Peyer's patch (tissue), 4 donors: ENCODE measurements around the gene FAM184B. TPM values are rescaled to one million over a fixed set of nuclear protein-coding genes. Genes with fewer than 3 reads are reported as not detected.

Experiments used
- DNase-seq, 3 donors: peaks; one replicate each; pipeline ENCODE4 v3.0.0-alpha.2; 2017 to 2019
- H3K27ac ChIP-seq, 4 donors: fragments of 200-600 bp; sonication (generic); one replicate each; pipeline ENCODE4 v1.5.1; 2016 to 2019
- H3K27me3 ChIP-seq, 2 donors: fragments of 200-600 bp; sonication (generic); one replicate each; pipeline ENCODE4 v1.5.1; 2019
- H3K36me3 ChIP-seq, 3 donors: fragments of 200-600 bp; sonication (generic); one replicate each; pipeline ENCODE4 v1.5.1; 2016 to 2019
- H3K4me1 ChIP-seq, 4 donors: fragments of 200-600 bp; sonication (generic); one replicate each; pipeline ENCODE4 v1.5.1; 2016 to 2019
- H3K4me3 ChIP-seq, 4 donors: fragments of 200-600 bp; sonication (generic); 1 replicate in 3 of 4; 2 replicates in 1 of 4; pipeline ENCODE4 v1.5.1; 2016 to 2019; ENCODE audit warnings: mild to moderate bottlenecking in 1 of 4
- H3K9me3 ChIP-seq, 4 donors: fragments of 200-600 bp; sonication (generic); one replicate each; pipeline ENCODE4 v1.5.1; 2016 to 2019; ENCODE audit warnings: mild to moderate bottlenecking in 1 of 4
- POLR2A ChIP-seq, 2 donors: fragments of 450-650 bp; IDR thresholded peaks; one replicate each; pipeline ENCODE4 v1.5.1; 2017; ENCODE audit warnings: antibody characterized with exemption in 2 of 2, mild to moderate bottlenecking in 2 of 2, moderate library complexity in 2 of 2
- total RNA-seq, 4 donors: library from RNA; depleted of rRNA; stranded (reverse); fragments of >200 nt; gene quantifications; one replicate each; pipeline ENCODE4 v1.1.0, GENCODE V29; 2016
- TF ChIP-seq, protein P1 (sequence below), 6 experiments: fragments of 450-650 bp in 4 of 6; fragments of 200-600 bp in 2 of 6; sonication (generic) in 1 of 6; IDR thresholded peaks; one replicate each; pipeline ENCODE4 v1.5.1; 2017 to 2019; ENCODE audit warnings: antibody characterized with exemption in 6 of 6, mild to moderate bottlenecking in 3 of 6, moderate library complexity in 1 of 6

Gene FAM184B
- total RNA-seq, 4 donors from 2014 or later: not detected

GRCh38 chr4:17807446-17807845 lies 26.0 kb upstream of the FAM184B start:
- no peak for TF ChIP-seq POLR2A (IDR thresholded peaks at IDR 0.05)
- TF ChIP-seq, protein P1, sequence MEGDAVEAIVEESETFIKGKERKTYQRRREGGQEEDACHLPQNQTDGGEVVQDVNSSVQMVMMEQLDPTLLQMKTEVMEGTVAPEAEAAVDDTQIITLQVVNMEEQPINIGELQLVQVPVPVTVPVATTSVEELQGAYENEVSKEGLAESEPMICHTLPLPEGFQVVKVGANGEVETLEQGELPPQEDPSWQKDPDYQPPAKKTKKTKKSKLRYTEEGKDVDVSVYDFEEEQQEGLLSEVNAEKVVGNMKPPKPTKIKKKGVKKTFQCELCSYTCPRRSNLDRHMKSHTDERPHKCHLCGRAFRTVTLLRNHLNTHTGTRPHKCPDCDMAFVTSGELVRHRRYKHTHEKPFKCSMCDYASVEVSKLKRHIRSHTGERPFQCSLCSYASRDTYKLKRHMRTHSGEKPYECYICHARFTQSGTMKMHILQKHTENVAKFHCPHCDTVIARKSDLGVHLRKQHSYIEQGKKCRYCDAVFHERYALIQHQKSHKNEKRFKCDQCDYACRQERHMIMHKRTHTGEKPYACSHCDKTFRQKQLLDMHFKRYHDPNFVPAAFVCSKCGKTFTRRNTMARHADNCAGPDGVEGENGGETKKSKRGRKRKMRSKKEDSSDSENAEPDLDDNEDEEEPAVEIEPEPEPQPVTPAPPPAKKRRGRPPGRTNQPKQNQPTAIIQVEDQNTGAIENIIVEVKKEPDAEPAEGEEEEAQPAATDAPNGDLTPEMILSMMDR (IDR thresholded peaks at IDR 0.05): no peak
- DNase-seq: no peak
- Histone ChIP-seq H3K4me1 (peaks cover 0 to 41% (median 15%) of the 10 kb centered on the region in 4 donors), H3K27me3 (no peaks in the 10 kb centered on the region), H3K4me3 (peak overlapping the region in 2 of 4 donors; percentile 9 to 83), H3K36me3 (peaks cover 0 to 26% (median 0%) of the 10 kb centered on the region in 3 donors), H3K9me3 (no peaks in the 10 kb centered on the region), H3K27ac (no peak overlapping the region)

- H3K36me3 ChIP-seq: peaks cover 0 to 31% (median 0%) of the 10 kb centered on the region in 3 donors
- TF ChIP-seq, protein P1 (IDR thresholded peaks at IDR 0.05): no peak
- TF ChIP-seq POLR2A (IDR thresholded peaks at IDR 0.05): no peak
Measured at GRCh38 chr4:17805580-17806155, 24.2 kb upstream of the FAM184B start.

GRCh38 chr4:17797808-17798207 lies 16.4 kb upstream of the FAM184B start:
- H3K36me3 ChIP-seq: peaks cover 0 to 20% (median 0%) of the 10 kb centered on the region in 3 donors
- TF ChIP-seq POLR2A (IDR thresholded peaks at IDR 0.05): no peak
- TF ChIP-seq, protein P1 (IDR thresholded peaks at IDR 0.05): no peak

More at GRCh38 chr4:17805580-17806155, 24.2 kb upstream of the FAM184B start:
- DNase-seq: no peak
- Histone ChIP-seq H3K27me3 (no peaks in the 10 kb centered on the region), H3K4me1 (peaks cover 0 to 35% (median 11%) of the 10 kb centered on the region in 4 donors), H3K27ac (no peak overlapping the region), H3K4me3 (no peak overlapping the region), H3K9me3 (no peaks in the 10 kb centered on the region)

DNA sequence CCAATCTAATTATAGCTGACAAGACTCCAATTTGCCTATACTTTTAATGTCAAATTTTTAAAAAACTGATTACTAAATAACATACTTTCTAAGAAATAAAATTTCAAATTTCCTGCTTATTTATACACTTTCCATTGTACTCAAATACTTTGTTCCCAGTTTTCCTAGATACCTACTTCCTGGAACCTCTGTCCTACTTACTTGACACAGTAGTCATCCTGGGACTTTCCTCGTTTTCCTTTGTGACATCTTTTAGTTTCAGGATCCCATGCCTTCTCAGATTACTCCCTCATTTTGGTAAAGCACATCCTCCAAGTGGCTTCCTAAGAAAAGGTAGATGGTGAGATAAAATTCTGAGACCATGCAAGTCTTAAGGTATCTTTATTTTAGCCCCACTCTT lies 13.3 kb upstream of the FAM184B start:
- Histone ChIP-seq H3K27ac (no peak overlapping the region), H3K4me3 (no peak overlapping the region), H3K4me1 (no peaks in the 10 kb centered on the region), H3K9me3 (no peaks in the 10 kb centered on the region), H3K36me3 (peaks cover 0 to 5% (median 0%) of the 10 kb centered on the region in 3 donors), H3K27me3 (no peaks in the 10 kb centered on the region)
- DNase-seq: no peak
- no peak for TF ChIP-seq POLR2A (IDR thresholded peaks at IDR 0.05)
- TF ChIP-seq, protein P1 (IDR thresholded peaks at IDR 0.05): no peak

More at GRCh38 chr4:17797808-17798207, 16.4 kb upstream of the FAM184B start:
- no peak for DNase-seq
- H3K27ac ChIP-seq: no peak overlapping the region
- no peak overlapping the region for H3K4me3 ChIP-seq
- H3K9me3 ChIP-seq: no peaks in the 10 kb centered on the region
- no peaks in the 10 kb centered on the region for H3K4me1 ChIP-seq
- H3K27me3 ChIP-seq: no peaks in the 10 kb centered on the region

- H3K27me3 ChIP-seq: no peaks in the 10 kb centered on the region
- no peaks in the 10 kb centered on the region for H3K4me1 ChIP-seq
- TF ChIP-seq POLR2A (IDR thresholded peaks at IDR 0.05): no peak
- TF ChIP-seq, protein P1 (IDR thresholded peaks at IDR 0.05): no peak
- DNase-seq: no peak
- no peak overlapping the region for H3K4me3 ChIP-seq
- no peak overlapping the region for H3K27ac ChIP-seq
- no peaks in the 10 kb centered on the region for H3K36me3 ChIP-seq
- H3K9me3 ChIP-seq: no peaks in the 10 kb centered on the region
Measured at GRCh38 chr4:17788956-17789355, 7.5 kb upstream of the FAM184B start.
